Transverse colon (tissue), 4 donors: ENCODE data around the gene MBIP.

Experiments
- EP300 ChIP-seq: sonication (generic); formaldehyde crosslinking; IDR thresholded peaks from one replicate; pipeline ENCODE4 v1.6.1; 2017; ENCODE audit warnings: antibody characterized with exemption, low read depth
- POLR2A ChIP-seq: fragments of 450-650 bp; IDR thresholded peaks from one replicate; pipeline ENCODE4 v1.6.1; 2016; ENCODE audit warnings: antibody characterized with exemption, mild to moderate bottlenecking, moderate library complexity
- POLR2AphosphoS5 ChIP-seq, 3 donors: sonication (generic); formaldehyde crosslinking; IDR thresholded peaks; one replicate each; pipeline ENCODE4 v1.6.1; 2016; ENCODE audit warnings: antibody characterized with exemption in 3 of 3
- TF ChIP-seq, protein P1 (sequence below), 5 experiments: fragments of 200-600 bp in 3 of 5; fragments of 450-650 bp in 2 of 5; sonication (generic) in 3 of 5; IDR thresholded peaks; 1 replicate in 2 of 5; 2 replicates in 3 of 5; pipeline ENCODE4 v1.5.1; 2016 to 2017; ENCODE audit warnings: antibody characterized with exemption in 5 of 5, inconsistent platforms in 3 of 5, mild to moderate bottlenecking in 2 of 5, moderate library complexity in 1 of 5

DNA sequence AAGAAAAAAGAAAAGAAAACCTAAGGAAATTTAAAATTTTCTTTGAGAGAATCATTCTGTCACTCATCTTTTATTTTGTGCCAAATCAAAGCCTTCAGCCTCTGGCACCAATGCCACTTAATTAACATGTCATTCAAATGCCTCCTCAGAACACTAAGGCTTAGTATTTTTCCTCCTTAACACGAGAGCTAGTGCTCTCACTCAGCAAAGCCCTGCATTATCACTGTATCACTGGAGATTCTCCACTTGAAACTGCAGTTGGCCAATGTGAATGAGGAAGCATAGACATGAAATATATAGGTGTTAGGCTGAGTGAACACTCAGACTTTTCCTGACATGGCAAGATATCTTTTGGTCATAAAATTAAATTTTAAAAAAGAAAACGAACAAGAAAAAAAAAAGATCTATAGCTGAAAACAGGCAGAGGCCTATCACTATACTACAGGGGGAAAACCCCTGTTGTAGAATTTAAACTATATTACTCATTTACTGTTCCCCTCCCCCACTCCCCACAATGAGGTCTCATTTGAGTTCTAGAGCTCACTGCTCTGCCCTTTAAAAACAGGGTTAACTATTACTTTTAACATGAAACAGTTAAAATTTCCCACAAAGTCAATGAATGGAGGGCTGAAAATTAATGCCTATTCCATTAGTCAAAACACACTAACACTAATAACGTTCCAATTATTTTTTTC is 5.1 kb downstream of the MBIP start:
- TF ChIP-seq POLR2A (no peak), EP300 (no peak), POLR2AphosphoS5 (IDR thresholded peaks at IDR 0.05) (no peak)
- TF ChIP-seq, protein P1, sequence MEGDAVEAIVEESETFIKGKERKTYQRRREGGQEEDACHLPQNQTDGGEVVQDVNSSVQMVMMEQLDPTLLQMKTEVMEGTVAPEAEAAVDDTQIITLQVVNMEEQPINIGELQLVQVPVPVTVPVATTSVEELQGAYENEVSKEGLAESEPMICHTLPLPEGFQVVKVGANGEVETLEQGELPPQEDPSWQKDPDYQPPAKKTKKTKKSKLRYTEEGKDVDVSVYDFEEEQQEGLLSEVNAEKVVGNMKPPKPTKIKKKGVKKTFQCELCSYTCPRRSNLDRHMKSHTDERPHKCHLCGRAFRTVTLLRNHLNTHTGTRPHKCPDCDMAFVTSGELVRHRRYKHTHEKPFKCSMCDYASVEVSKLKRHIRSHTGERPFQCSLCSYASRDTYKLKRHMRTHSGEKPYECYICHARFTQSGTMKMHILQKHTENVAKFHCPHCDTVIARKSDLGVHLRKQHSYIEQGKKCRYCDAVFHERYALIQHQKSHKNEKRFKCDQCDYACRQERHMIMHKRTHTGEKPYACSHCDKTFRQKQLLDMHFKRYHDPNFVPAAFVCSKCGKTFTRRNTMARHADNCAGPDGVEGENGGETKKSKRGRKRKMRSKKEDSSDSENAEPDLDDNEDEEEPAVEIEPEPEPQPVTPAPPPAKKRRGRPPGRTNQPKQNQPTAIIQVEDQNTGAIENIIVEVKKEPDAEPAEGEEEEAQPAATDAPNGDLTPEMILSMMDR (IDR thresholded peaks at IDR 0.05), result no peak
